Kidney (tissue), 14 donors: ENCODE results near the gene PRR33. TPM values are rescaled to one million over a fixed set of nuclear protein-coding genes. Genes with fewer than 3 reads are reported as not detected.

Source experiments
- DNase-seq, 5 donors: peaks; one replicate each; pipeline ENCODE4 v3.0.0-alpha.2; 2013 to 2020
- FAIRE-seq: peaks from 2 replicates; lab custom pipeline; 2012; peaks lifted over from hg19 to GRCh38; lab: Jason Lieb, UNC
- H3K27ac ChIP-seq, 2 donors: one replicate each; pipeline ENCODE4 v1.7.0; 2013; ENCODE audit warnings: low read depth in 2 of 2, low read length in 2 of 2, inconsistent platforms in 1 of 2
- H3K27me3 ChIP-seq: one replicate; pipeline ENCODE4 v1.7.1; 2013; ENCODE audit warnings: low read length, inconsistent platforms; ENCODE audit not compliant: control insufficient read depth, insufficient read depth
- H3K36me3 ChIP-seq, 3 donors: one replicate each; pipeline versions ENCODE4 v1.7.0 to v1.7.1; 2013; ENCODE audit warnings: low read length in 3 of 3, control low read depth in 1 of 3, inconsistent platforms in 1 of 3; ENCODE audit not compliant: insufficient read depth in 3 of 3, control insufficient read depth in 2 of 3
- H3K4me1 ChIP-seq, 3 donors: one replicate each; pipeline versions ENCODE4 v1.7.0 to v1.7.1; 2013; ENCODE audit warnings: low read length in 3 of 3, inconsistent platforms in 1 of 3, low read depth in 1 of 3; ENCODE audit not compliant: control insufficient read depth in 2 of 3, insufficient read depth in 2 of 3
- H3K4me3 ChIP-seq, 3 donors: one replicate each; pipeline versions ENCODE4 v1.7.0 to v1.8.1; 2013; ENCODE audit warnings: low read length in 3 of 3, control low read depth in 1 of 3, inconsistent platforms in 1 of 3
- H3K9ac ChIP-seq, 3 donors: one replicate each; pipeline versions ENCODE4 v1.7.0 to v1.7.1; 2013; ENCODE audit warnings: low read length in 3 of 3, control low read depth in 1 of 3, inconsistent platforms in 1 of 3
- H3K9me3 ChIP-seq, 3 donors: one replicate each; pipeline versions ENCODE4 v1.7.0 to v1.7.1; 2013; ENCODE audit warnings: low read length in 3 of 3, control low read depth in 1 of 3, inconsistent platforms in 1 of 3; ENCODE audit not compliant: control insufficient read depth in 2 of 3, insufficient read depth in 1 of 3
- intact Hi-C: fragments of 100-400 bp; cut with DNase I; formaldehyde crosslinking; loops from one replicate; pipeline ENCODE4 v1.11.1; 2022
- polyA plus RNA-seq: library from polyadenylated mRNA; stranded (reverse); fragments of 350-450 nt; fragmentation: Illumina TruSeq; extraction: RNeasy Lipid Tissue Mini Kit (QIAGEN cat#74804); gene quantifications from one replicate; pipeline ENCODE4 v1.2.3, GENCODE V29; 2014; ENCODE audit warnings: low read depth, low replicate concordance; ENCODE audit not compliant: insufficient read depth
- total RNA-seq: library from RNA; stranded (reverse); fragmentation: NEBNext Ultra II Directional; extraction: Animal tissue kit (Norgen Biotek cat#: 25700); gene quantifications from one replicate; pipeline ENCODE4 v1.2.1, GENCODE V29; 2021
- TF ChIP-seq, protein P1 (sequence below): IDR thresholded peaks from 3 replicates; pipeline ENCODE4 v1.5.1; 2012; ENCODE audit warnings: mild to moderate bottlenecking, moderate library complexity, borderline replicate concordance; ENCODE audit not compliant: insufficient read depth; ENCODE audit errors: extremely low read depth
- donor health status: control.
- donor health status: control.
- donor health status: control.
- donor health status: control.
- donor health status: control.
- donor health status: DM: yes; HTN: yes; CAD: no.
- donor health status: Normal renal cell carcinoma (clear cell type).

The PRR33 gene
- total and polyA plus RNA-seq, 2 donors from 2014 or later: not detected

DNA sequence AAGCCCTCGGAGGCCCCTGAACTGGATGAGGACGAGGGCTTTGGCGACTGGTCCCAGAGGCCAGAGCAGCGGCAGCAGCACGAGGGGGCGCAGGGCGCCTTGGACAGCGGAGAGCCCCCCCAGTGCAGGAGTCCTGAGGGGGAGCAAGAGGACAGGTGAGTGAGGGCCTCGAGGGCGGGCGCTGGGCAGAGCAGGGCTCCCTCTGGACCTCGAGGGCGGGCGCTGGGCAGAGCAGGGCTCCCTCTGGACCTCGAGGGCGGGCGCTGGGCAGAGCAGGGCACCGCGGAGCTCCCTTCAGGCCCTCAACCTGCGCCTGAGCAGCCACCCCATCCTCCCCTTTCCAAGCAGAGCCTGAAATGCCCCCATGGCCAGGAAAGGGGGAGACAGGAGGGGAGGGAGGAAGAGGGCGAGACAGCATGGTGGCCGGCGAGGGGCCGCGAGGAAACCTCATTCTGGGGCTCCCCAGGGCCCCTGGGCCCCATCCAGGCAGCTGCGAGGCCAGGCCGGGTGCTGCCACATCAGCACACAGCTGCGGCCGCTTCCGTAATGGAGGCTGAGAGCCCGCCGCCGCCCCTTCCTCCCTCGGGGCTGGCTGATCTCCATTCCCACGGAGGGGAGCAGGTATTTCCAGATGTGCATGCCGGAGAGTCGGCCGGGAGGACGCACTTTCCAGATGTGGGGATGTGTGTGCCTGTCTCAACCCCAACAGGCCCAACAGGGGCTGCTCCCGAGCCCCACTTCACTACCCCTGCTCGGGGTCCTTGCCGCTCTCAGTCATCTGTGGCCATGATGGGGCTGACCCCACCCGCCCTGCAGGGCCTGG, 10.0 kb downstream of the PRR33 start:
- no peak for FAIRE-seq
- H3K27ac ChIP-seq: no peak overlapping the region
- DNase-seq: peak in 1 of 5 donors; percentile 75
- intact Hi-C loops: no loop called here
- TF ChIP-seq, protein P1, sequence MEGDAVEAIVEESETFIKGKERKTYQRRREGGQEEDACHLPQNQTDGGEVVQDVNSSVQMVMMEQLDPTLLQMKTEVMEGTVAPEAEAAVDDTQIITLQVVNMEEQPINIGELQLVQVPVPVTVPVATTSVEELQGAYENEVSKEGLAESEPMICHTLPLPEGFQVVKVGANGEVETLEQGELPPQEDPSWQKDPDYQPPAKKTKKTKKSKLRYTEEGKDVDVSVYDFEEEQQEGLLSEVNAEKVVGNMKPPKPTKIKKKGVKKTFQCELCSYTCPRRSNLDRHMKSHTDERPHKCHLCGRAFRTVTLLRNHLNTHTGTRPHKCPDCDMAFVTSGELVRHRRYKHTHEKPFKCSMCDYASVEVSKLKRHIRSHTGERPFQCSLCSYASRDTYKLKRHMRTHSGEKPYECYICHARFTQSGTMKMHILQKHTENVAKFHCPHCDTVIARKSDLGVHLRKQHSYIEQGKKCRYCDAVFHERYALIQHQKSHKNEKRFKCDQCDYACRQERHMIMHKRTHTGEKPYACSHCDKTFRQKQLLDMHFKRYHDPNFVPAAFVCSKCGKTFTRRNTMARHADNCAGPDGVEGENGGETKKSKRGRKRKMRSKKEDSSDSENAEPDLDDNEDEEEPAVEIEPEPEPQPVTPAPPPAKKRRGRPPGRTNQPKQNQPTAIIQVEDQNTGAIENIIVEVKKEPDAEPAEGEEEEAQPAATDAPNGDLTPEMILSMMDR: no peak
- H3K36me3 ChIP-seq: no peaks in the 10 kb centered on the region
- H3K9me3 ChIP-seq: no peaks in the 10 kb centered on the region
- no peak overlapping the region for H3K4me3 ChIP-seq
- no peaks in the 10 kb centered on the region for H3K27me3 ChIP-seq
- no peak overlapping the region for H3K9ac ChIP-seq
- H3K4me1 ChIP-seq: no peaks in the 10 kb centered on the region

DNA sequence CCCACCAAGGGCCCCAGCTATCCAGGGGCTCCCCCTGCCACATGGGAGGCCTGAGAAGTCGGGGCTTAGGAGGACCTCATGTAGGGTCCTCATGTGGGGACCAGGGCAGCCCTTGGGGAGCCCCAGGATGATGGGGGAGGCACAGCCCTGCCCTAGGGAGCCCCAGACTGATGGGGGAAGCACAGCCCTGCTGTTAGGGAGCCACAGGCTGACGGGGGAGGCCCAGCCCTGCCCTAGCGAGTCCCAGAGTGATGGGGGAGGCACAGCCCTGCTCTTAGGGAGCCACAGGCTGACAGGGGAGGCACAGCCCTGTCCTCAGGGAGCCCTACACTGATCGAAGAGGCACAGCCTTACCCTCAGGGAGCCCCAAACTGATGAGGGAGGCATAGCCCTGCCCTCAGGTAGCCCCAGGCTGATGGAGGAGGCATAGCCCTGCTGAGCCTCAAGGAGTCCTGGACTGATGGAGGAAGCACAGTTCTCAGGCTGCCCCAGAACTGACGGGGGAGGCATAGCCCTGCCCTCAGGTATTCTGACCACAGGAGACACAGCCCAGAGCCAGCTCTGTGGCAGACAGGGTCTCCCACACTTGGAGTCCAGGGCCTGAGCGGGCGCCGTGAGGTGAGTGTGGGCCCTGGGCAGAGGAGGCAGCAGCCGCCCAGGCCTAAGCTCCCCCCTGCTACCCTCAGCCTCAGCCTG, 10.8 kb downstream of the PRR33 start:
- TF ChIP-seq, protein P1: no peak
- Histone ChIP-seq H3K27ac (no peak overlapping the region), H3K9me3 (no peaks in the 10 kb centered on the region), H3K36me3 (no peaks in the 10 kb centered on the region), H3K4me3 (no peak overlapping the region), H3K27me3 (no peaks in the 10 kb centered on the region), H3K9ac (no peak overlapping the region), H3K4me1 (no peaks in the 10 kb centered on the region)
- no peak for FAIRE-seq
- DNase-seq: peak in 1 of 5 donors; percentile 43
- intact Hi-C loops: no loop called here

DNA sequence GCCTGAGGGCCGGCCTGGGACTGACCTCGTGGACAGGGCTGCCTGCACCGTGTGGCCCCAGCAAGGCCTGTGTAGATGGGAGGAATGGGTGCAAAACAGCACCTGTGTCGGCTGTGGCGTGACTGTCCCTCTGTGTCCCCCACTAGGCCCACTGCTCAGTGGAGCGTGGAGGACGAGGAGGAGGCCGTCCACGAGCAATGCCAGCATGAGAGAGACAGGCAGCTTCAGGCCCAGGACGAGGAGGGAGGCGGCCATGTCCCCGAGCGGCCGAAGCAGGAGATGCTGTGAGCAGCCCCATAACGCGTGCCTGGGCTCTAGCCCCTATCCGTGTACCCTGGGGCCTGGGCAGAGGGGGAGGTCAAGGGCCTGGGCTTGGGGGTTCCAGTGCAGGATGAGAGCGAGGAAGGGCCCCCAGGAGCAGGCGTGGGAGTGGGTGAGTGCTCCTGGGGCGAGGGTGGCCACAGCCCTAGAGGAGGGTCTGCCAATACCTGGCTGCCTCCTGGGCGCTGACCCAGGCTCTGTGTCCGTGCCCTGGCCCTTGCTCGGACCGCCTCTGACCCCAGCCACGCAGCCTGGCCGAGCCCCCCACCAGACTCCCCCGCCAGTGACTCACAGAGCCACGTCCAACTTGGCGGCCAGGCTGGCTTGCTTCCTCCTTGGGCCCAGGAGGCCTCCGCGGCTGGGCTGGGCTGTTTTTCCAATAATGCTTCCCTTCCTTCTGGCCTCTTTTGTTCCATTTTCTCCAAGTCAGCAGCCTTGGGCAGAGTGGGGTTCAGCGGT, 11.6 kb downstream of the PRR33 start:
- Histone ChIP-seq H3K27me3 (no peaks in the 10 kb centered on the region), H3K9ac (no peak overlapping the region), H3K36me3 (no peaks in the 10 kb centered on the region), H3K27ac (no peak overlapping the region), H3K4me3 (no peak overlapping the region), H3K4me1 (no peaks in the 10 kb centered on the region), H3K9me3 (no peaks in the 10 kb centered on the region)
- peak in 3 of 5 donors; percentile 54 to 76 (median 55) for DNase-seq
- TF ChIP-seq, protein P1: no peak
- intact Hi-C loops: no loop called here
- no peak for FAIRE-seq
